ENCODE measurements around the gene UGT1A7.

- TF ChIP-seq CTCF (IDR thresholded peaks at IDR 0.05) (no peak), POLR2A (IDR thresholded peaks at IDR 0.05) (no peak)
Measured at GRCh38 chr2:233684640-233685039, 2.9 kb downstream of the UGT1A7 start.

Measured in esophagus squamous epithelium (tissue), 4 donors.